IMR-90 (cell line): ENCODE results near the gene TNRC6A. TPM values are rescaled to one million over a fixed set of nuclear protein-coding genes. Genes with fewer than 3 reads are reported as not detected.

ENCODE experiments used
- ATAC-seq: fragments of 200-7000 bp; cut with Tn5 transposase; 2 replicates; pipeline ENCODE4 v1.9.1; 2020; ENCODE audit warnings: low read depth, mild to moderate bottlenecking, moderate library complexity
- BruUV-seq: library from RNA; stranded (reverse); fragments of 400-500 nt; replicated peaks from 2 replicates; lab custom pipeline; 2021; lab: Mats Ljungman, UMichigan
- CTCF ChIA-PET: fragments of 300-600 bp; formaldehyde crosslinking; extraction: SDS; loops from one replicate; lab custom pipeline; 2021; ENCODE audit warnings: antibody characterized with exemption; lab: Yijun Ruan, JAX
- POLR2A ChIA-PET: fragments of 300-600 bp; sonication (Branson Sonifier 250); formaldehyde crosslinking; loops from one replicate; lab custom pipeline; 2022; ENCODE audit warnings: antibody characterized with exemption; ENCODE audit not compliant: unreplicated experiment; lab: Charles Lee
- DNase-seq: peaks from one replicate; pipeline ENCODE4 v3.0.0; 2013
- H2AFZ ChIP-seq: replicated peaks from 2 replicates; pipeline ENCODE3; 2013; ENCODE audit warnings: low read length, mild to moderate bottlenecking; ENCODE audit not compliant: poor library complexity
- H2AK5ac ChIP-seq: 2 replicates; pipeline ENCODE4 v1.6.1; 2013; ENCODE audit warnings: low read depth, low read length, inconsistent platforms
- H2AK9ac ChIP-seq: replicated peaks from 2 replicates; pipeline ENCODE3; 2013; ENCODE audit warnings: mild to moderate bottlenecking, low read depth, low read length, moderate library complexity; ENCODE audit not compliant: poor library complexity
- H2BK120ac ChIP-seq: 2 replicates; pipeline ENCODE4 v1.6.1; 2013; ENCODE audit warnings: low read depth, low read length, inconsistent platforms
- H2BK15ac ChIP-seq: 3 replicates; pipeline ENCODE4 v1.6.1; 2013; ENCODE audit warnings: low read depth, low read length, inconsistent platforms
- H2BK20ac ChIP-seq: 2 replicates; pipeline ENCODE4 v1.6.1; 2013; ENCODE audit warnings: low read depth, mild to moderate bottlenecking, inconsistent platforms, low read length, moderate library complexity
- H2BK5ac ChIP-seq: 2 replicates; pipeline ENCODE4 v1.6.1; 2013; ENCODE audit warnings: mild to moderate bottlenecking, low read depth, low read length, inconsistent platforms; ENCODE audit not compliant: poor library complexity, severe bottlenecking
- H3K14ac ChIP-seq: replicated peaks from 2 replicates; pipeline ENCODE4 v1.6.1; 2013; ENCODE audit warnings: low read depth, low read length, inconsistent platforms
- H3K18ac ChIP-seq: 2 replicates; pipeline ENCODE4 v1.6.1; 2013; ENCODE audit warnings: low read depth, low read length, control low read depth
- H3K23ac ChIP-seq: 2 replicates; pipeline ENCODE4 v1.6.1; 2013; ENCODE audit warnings: low read depth, low read length, inconsistent platforms
- H3K27ac ChIP-seq: 2 replicates; pipeline ENCODE4 v1.5.1; 2013; ENCODE audit warnings: mild to moderate bottlenecking, control low read depth, low read length; ENCODE audit not compliant: insufficient read depth
- H3K27me3 ChIP-seq: 2 replicates; pipeline ENCODE4 v1.6.1; 2013; ENCODE audit warnings: low read length; ENCODE audit not compliant: control insufficient read depth, insufficient read depth
- H3K36me3 ChIP-seq: 2 replicates; pipeline ENCODE4 v1.6.1; 2013; ENCODE audit warnings: low read length, mixed read lengths; ENCODE audit not compliant: control insufficient read depth, insufficient read depth
- H3K4ac ChIP-seq: 2 replicates; pipeline ENCODE4 v1.6.1; 2013; ENCODE audit warnings: low read depth, low read length, inconsistent platforms
- H3K4me1 ChIP-seq: 2 replicates; pipeline ENCODE4 v1.6.1; 2013; ENCODE audit warnings: low read length, mixed read lengths; ENCODE audit not compliant: control insufficient read depth, insufficient read depth
- H3K4me2 ChIP-seq: 2 replicates; pipeline ENCODE4 v1.6.1; 2013; ENCODE audit warnings: low read depth, mild to moderate bottlenecking, control low read depth, low read length, moderate library complexity
- H3K4me3 ChIP-seq: 2 replicates; pipeline ENCODE4 v1.5.1; 2013; ENCODE audit warnings: low read depth, mild to moderate bottlenecking, control low read depth, low read length, moderate library complexity; ENCODE audit not compliant: insufficient read depth
- H3K56ac ChIP-seq: 2 replicates; pipeline ENCODE4 v1.6.1; 2013; ENCODE audit warnings: low read length, inconsistent platforms; ENCODE audit not compliant: insufficient read depth; ENCODE audit errors: extremely low read depth
- H3K79me1 ChIP-seq, 2 experiments: 2 replicates each; pipeline ENCODE4 v1.6.1; 2013; ENCODE audit warnings: low read length in 2 of 2, inconsistent platforms in 1 of 2, low read depth in 1 of 2
- H3K9ac ChIP-seq: 2 replicates; pipeline ENCODE4 v1.6.1; 2013; ENCODE audit warnings: low read depth, low read length, control low read depth
- H3K9me1 ChIP-seq: 2 replicates; pipeline ENCODE4 v1.6.1; 2013; ENCODE audit warnings: low read length, inconsistent platforms; ENCODE audit not compliant: insufficient read depth
- H3K9me3 ChIP-seq: 2 replicates; pipeline ENCODE4 v1.6.1; 2013; ENCODE audit warnings: low read length; ENCODE audit not compliant: control insufficient read depth, insufficient read depth
- H4K20me1 ChIP-seq: 2 replicates; pipeline ENCODE4 v1.6.1; 2013; ENCODE audit warnings: low read length, inconsistent platforms; ENCODE audit not compliant: insufficient read depth
- H4K5ac ChIP-seq: 2 replicates; pipeline ENCODE4 v1.6.1; 2013; ENCODE audit warnings: mild to moderate bottlenecking, low read depth, low read length, control low read depth
- H4K8ac ChIP-seq, 2 experiments: 2 replicates each; pipeline ENCODE4 v1.6.1; 2013; ENCODE audit warnings: low read depth in 2 of 2, low read length in 2 of 2, control low read depth in 1 of 2, inconsistent platforms in 1 of 2
- H4K91ac ChIP-seq: 2 replicates; pipeline ENCODE4 v1.6.1; 2013; ENCODE audit warnings: low read depth, low read length, inconsistent platforms; ENCODE audit not compliant: insufficient read depth
- CEBPB ChIP-seq: IDR thresholded peaks from 2 replicates; pipeline ENCODE4 v1.6.1; 2012; ENCODE audit warnings: low read depth, low read length, improper control_type of control experiment
- FOS ChIP-seq: fragments of 150-350 bp; IDR thresholded peaks from 2 replicates; pipeline ENCODE4 v1.6.1; 2016; ENCODE audit warnings: low read depth, low read length
- MXI1 ChIP-seq: IDR thresholded peaks from 2 replicates; pipeline ENCODE4 v1.6.1; 2012; ENCODE audit warnings: low read depth, mild to moderate bottlenecking, low read length, moderate library complexity, borderline replicate concordance
- NFE2L2 ChIP-seq: fragments of 150-350 bp; IDR thresholded peaks from 2 replicates; pipeline ENCODE4 v1.6.1; 2016; ENCODE audit warnings: low read depth, mild to moderate bottlenecking, low read length
- RAD21 ChIP-seq: IDR thresholded peaks from 2 replicates; pipeline ENCODE4 v1.6.1; 2012; ENCODE audit warnings: low read length, improper control_type of control experiment
- RCOR1 ChIP-seq: IDR thresholded peaks from 2 replicates; pipeline ENCODE4 v1.6.1; 2012; ENCODE audit warnings: mild to moderate bottlenecking, low read length, improper control_type of control experiment; ENCODE audit not compliant: insufficient replicate concordance
- RFX5 ChIP-seq: IDR thresholded peaks from 2 replicates; pipeline ENCODE4 v1.8.0; 2012; ENCODE audit warnings: low read depth, mild to moderate bottlenecking, low read length, moderate library complexity
- WGBS, 2 experiments: methylation state at CpG; one replicate each; pipeline versions ENCODE4 v1.1.5 to v1.1.7; 2013; ENCODE audit warnings: missing lambda C conversion rate in 2 of 2; ENCODE audit not compliant: insufficient read length in 1 of 2; ENCODE audit errors: extremely low coverage in 2 of 2; 5-methylcytosine and 5-hydroxymethylcytosine counted together
- dilution Hi-C: fragments of 300-500 bp; cut with HindIII; formaldehyde crosslinking; loops from one replicate; pipeline ENCODE4 v1.14.3; 2018; ENCODE audit warnings: low sequenced_read_pairs; ENCODE audit not compliant: unreplicated experiment
- in situ Hi-C: fragments of 300-500 bp; cut with MboI; formaldehyde crosslinking; loops from 3 replicates; pipeline ENCODE4 v1.14.3; 2019; ENCODE audit warnings: low sequenced_read_pairs, inconsistent platforms, mixed read lengths
- intact Hi-C: fragments of 100-400 bp; cut with micrococcal nuclease; formaldehyde crosslinking; loops from 2 replicates; pipeline ENCODE4 v1.10.0; 2022
- polyA plus RNA-seq, 3 experiments: library from polyadenylated mRNA; depleted of rRNA; stranded (reverse); fragments of >200 nt; gene quantifications; 2 replicates each; pipeline ENCODE4 v1.2.3, GENCODE V29; 2012; ENCODE audit warnings: low replicate concordance in 1 of 3
- total RNA-seq: library from RNA; depleted of rRNA; stranded (reverse); fragments of >200 nt; gene quantifications from 2 replicates; pipeline ENCODE4 v1.2.3, GENCODE V29; 2012

The TNRC6A gene
- total and polyA plus RNA-seq, 2 of the 4 experiments (the other 2 are of a cell fraction) = 32.4 to 42.3 TPM

GRCh38 chr16:24820522-24820921 is 91.1 kb downstream of the TNRC6A start:
- Histone ChIP-seq H3K79me1 (peaks cover 16 to 29% of the 10 kb centered on the region in 2 experiments; a peak in 3 of 4 replicates), H3K9me3 (no peaks in the 10 kb centered on the region), H2BK15ac (no peak overlapping the region), H2AFZ (no peak overlapping the region), H2AK9ac (no peak overlapping the region), H2AK5ac (no peak overlapping the region), H4K8ac (no peak overlapping the region; a peak in 1 of 4 replicates), H3K4ac (no peak overlapping the region), H3K18ac (no peak overlapping the region), H3K36me3 (peaks cover 65% of the 10 kb centered on the region), H3K23ac (no peak overlapping the region), H4K91ac (no peak overlapping the region), H3K9me1 (peaks cover 5% of the 10 kb centered on the region; the same call in 1 of the 2 replicates), H3K27ac (no peak overlapping the region), H3K4me3 (no peak overlapping the region), H3K4me2 (no peak overlapping the region), H3K4me1 (peaks cover 7% of the 10 kb centered on the region; the same call in 1 of the 2 replicates), H4K5ac (no peak overlapping the region), H3K14ac (no peak overlapping the region), H2BK20ac (no peak overlapping the region), H2BK120ac (no peak overlapping the region), H2BK5ac (no peak overlapping the region), H3K9ac (no peak overlapping the region), H4K20me1 (no peaks in the 10 kb centered on the region), H3K27me3 (no peaks in the 10 kb centered on the region), H3K56ac (no peak overlapping the region)
- DNase-seq (peak; percentile 44), ATAC-seq (0 out of 2 replicates have a peak, but pooled peaks have one; percentile 33)
- no CpG with 5 or more reads among the region's 1 CpG for WGBS, 2 experiments
- intact Hi-C loops (no loop called here), dilution Hi-C loops (no loop called here), in situ Hi-C loops (no loop called here)
- BruUV-seq = no TSS peak
- ChIA-PET POLR2A (no interaction called here), CTCF (no interaction called here)
- TF ChIP-seq FOS (no peak), RAD21 (no peak), RFX5 (no peak), CEBPB (no peak), NFE2L2 (no peak), MXI1 (no peak), RCOR1 (no peak)
